GM12875 (cell line): ENCODE measurements around the gene ANKS1B.

Experiments
- H3K4me3 ChIP-seq: one replicate; pipeline ENCODE4 v1.5.1; 2011; ENCODE audit warnings: low read depth, low read length, control low read depth
- CTCF ChIP-seq: IDR thresholded peaks from 2 replicates; pipeline ENCODE4 v1.5.1; 2011; ENCODE audit warnings: low read depth, mild to moderate bottlenecking, control low read depth, inconsistent platforms, low read length, moderate library complexity, borderline replicate concordance; ENCODE audit not compliant: insufficient read depth

The ANKS1B gene

GRCh38 chr12:98935847-98936246 lies 1048.9 kb downstream of the ANKS1B start:
- no peak overlapping the region for H3K4me3 ChIP-seq
- TF ChIP-seq CTCF = no peak

- TF ChIP-seq CTCF = no peak
- no peak overlapping the region for H3K4me3 ChIP-seq
These were observed 1061.9 kb downstream of the ANKS1B start for GRCh38 chr12:98922871-98923270.

- H3K4me3 ChIP-seq = no peak overlapping the region
- TF ChIP-seq CTCF = no peak
These were observed 1066.4 kb downstream of the ANKS1B start for GRCh38 chr12:98918176-98918863.

- H3K4me3 ChIP-seq = no peak overlapping the region
- TF ChIP-seq CTCF = no peak
These were observed 1068.6 kb downstream of the ANKS1B start for GRCh38 chr12:98916106-98916505.

- TF ChIP-seq CTCF = no peak
- no peak overlapping the region for H3K4me3 ChIP-seq
These were observed 1072.2 kb downstream of the ANKS1B start for GRCh38 chr12:98912401-98912974.

- no peak overlapping the region for H3K4me3 ChIP-seq
- TF ChIP-seq CTCF = no peak
These were observed 1073.3 kb downstream of the ANKS1B start for GRCh38 chr12:98911396-98911795.

- TF ChIP-seq CTCF = no peak
- H3K4me3 ChIP-seq = no peak overlapping the region
These were observed 1075.0 kb downstream of the ANKS1B start for GRCh38 chr12:98909746-98910145.
